ENCODE measurements around the gene DHRS1.

The DHRS1 gene

DNA sequence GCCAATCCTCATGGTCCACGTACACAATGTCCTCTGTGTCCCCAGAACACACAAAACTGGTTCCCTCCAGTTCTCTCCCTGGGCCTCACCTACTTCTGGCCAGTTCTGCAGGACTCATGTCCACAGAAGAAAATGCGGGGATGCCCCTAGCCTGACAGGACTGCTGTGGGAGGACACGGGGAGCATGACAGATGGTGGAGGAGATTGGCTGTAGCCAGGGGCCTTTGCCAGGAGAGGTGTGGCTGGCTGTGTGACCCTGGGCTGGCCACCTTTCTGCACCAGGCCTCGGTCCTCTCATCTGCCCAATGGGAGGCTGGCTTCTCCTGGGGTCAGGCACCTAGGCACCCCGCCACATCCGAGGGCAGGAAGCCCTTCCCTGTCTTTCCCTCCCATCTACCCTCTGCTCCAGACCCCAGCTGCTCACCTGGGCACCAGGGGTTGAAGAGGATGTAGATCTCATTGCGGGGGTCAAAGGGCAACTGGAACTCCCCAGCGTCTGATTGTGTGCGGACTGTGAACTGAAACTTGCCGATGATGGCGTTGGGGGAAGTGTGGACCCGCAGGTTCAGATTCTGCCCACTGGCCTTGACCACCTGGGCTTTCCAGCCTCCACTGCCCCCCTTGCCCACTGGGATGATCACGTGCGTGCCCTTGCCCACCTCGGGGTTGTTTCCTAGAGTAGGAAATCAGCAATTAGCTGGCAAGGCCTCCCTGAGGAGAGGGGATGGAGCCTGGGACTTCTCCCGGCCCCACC, 39.4 kb downstream of the DHRS1 start:
- H3K4me3 ChIP-seq (ENCODE audit: low read depth, low read length) = no peak overlapping the region
- no peak for DNase-seq (ENCODE audit: low read depth)
- TF ChIP-seq, protein P1, sequence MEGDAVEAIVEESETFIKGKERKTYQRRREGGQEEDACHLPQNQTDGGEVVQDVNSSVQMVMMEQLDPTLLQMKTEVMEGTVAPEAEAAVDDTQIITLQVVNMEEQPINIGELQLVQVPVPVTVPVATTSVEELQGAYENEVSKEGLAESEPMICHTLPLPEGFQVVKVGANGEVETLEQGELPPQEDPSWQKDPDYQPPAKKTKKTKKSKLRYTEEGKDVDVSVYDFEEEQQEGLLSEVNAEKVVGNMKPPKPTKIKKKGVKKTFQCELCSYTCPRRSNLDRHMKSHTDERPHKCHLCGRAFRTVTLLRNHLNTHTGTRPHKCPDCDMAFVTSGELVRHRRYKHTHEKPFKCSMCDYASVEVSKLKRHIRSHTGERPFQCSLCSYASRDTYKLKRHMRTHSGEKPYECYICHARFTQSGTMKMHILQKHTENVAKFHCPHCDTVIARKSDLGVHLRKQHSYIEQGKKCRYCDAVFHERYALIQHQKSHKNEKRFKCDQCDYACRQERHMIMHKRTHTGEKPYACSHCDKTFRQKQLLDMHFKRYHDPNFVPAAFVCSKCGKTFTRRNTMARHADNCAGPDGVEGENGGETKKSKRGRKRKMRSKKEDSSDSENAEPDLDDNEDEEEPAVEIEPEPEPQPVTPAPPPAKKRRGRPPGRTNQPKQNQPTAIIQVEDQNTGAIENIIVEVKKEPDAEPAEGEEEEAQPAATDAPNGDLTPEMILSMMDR (IDR thresholded peaks at IDR 0.05; ENCODE audit: low read depth, low read length) = no peak
- TF ChIP-seq, protein P2, sequence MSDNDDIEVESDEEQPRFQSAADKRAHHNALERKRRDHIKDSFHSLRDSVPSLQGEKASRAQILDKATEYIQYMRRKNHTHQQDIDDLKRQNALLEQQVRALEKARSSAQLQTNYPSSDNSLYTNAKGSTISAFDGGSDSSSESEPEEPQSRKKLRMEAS (IDR thresholded peaks at IDR 0.05; ENCODE audit: low read depth, low read length) = no peak
- TF ChIP-seq POLR2A (IDR thresholded peaks at IDR 0.05; ENCODE audit: extremely low read depth, insufficient read length) (no peak), MYC (IDR thresholded peaks at IDR 0.05; ENCODE audit: low read depth, low read length) (no peak)

DNA sequence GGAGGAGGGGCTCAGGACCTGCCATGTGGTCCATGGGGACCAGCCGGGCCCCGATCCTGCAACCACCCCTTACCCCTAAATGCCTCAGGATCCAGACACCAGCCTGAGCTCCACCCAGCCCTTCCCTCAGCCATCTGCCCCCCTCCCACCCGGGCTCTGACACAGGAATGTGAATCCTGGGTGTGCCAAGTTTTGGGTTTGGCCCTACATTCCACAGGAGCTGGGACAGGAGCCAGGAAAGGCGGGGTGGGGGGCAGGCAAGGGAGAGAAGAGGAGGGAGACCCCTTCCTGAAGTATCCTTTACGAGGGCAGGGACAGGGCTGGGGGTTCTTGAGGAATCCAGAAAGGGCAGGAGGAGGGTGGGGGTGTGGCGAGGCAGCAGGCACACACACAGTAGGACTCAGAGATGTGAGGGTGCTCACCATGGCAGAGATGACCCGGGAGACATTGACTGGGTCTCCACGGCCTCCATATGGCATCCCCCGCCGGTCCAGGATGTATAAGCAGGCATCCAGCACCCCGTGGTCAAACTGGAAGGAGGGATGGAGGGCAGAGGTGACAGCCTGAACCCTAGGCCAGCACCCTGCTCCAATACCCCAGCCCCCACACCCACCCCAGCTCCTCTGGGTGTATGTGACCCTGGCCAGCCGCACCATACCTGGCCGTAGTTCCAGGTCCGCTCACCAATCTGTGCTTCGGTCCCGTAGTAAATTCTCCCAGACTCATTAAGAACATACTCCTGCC, 40.1 kb downstream of the DHRS1 start:
- DNase-seq (ENCODE audit: low read depth) = no peak
- TF ChIP-seq, protein P2 (IDR thresholded peaks at IDR 0.05; ENCODE audit: low read depth, low read length) = no peak
- TF ChIP-seq POLR2A (IDR thresholded peaks at IDR 0.05; ENCODE audit: extremely low read depth, insufficient read length) (no peak), MYC (IDR thresholded peaks at IDR 0.05; ENCODE audit: low read depth, low read length) (no peak)
- TF ChIP-seq, protein P1 (IDR thresholded peaks at IDR 0.05; ENCODE audit: low read depth, low read length) = no peak
- H3K4me3 ChIP-seq (ENCODE audit: low read depth, low read length) = no peak overlapping the region

DNA sequence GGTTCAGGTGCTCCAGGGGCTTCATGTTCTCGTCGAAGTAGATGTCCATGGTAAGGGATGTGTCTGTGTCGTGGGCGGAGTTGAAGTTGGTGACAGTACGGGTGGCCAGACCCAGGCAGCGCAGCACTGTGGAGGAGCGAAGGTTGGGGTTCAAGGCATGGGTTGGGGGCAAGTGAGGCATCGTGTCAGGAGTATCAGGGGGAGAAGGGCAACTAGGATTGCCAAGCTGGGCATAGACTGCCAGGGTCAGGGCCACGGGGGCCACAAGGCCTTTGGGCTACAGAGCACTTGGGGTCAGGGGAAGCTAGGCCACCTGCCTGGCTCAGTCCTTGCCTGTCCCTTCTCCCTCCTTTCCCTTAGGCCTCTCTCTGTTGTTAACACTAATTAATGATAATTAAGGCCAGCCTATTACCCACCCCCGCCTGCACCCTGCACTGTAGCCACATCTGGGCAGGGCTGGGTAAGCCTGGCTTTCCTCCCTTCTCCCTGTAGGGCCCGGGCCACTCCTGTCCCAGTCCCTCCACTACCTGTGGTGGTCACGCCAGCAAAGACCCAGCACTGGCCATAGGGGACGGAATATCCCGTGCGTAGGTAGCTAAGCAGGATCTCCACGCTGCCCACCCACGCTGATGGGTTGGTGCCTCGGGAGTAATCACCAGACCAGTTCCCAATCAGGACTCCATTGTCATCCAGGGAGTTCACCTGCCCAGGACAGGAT, 40.9 kb downstream of the DHRS1 start:
- H3K4me3 ChIP-seq (ENCODE audit: low read depth, low read length) = no peak overlapping the region
- DNase-seq (ENCODE audit: low read depth) = no peak
- TF ChIP-seq, protein P1 (IDR thresholded peaks at IDR 0.05; ENCODE audit: low read depth, low read length) = no peak
- TF ChIP-seq MYC (IDR thresholded peaks at IDR 0.05; ENCODE audit: low read depth, low read length) = no peak
- TF ChIP-seq, protein P2 (IDR thresholded peaks at IDR 0.05; ENCODE audit: low read depth, low read length) = no peak
- no peak for TF ChIP-seq POLR2A (IDR thresholded peaks at IDR 0.05; ENCODE audit: extremely low read depth, insufficient read length)

DNA sequence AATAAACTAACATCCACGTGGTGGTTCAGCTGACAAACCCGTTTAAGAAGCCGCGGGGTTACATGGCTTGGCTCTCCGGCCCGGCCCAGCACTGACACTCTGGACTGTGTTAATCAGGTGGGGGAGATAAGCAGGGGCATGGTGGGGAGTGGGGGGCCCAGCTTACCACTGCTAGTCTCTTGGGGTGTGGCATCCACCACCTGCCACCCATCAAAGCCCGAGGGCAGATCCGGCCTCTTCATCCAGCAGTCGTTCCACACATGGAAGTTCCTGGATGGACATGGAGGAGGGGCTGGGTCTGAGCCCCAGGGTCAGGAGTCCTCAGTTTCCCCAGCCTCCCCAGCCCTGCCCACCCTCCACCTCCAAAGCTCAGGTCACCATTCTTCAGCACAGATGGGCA, 41.5 kb downstream of the DHRS1 start:
- H3K4me3 ChIP-seq (ENCODE audit: low read depth, low read length) = no peak overlapping the region
- no peak for TF ChIP-seq MYC (IDR thresholded peaks at IDR 0.05; ENCODE audit: low read depth, low read length)
- TF ChIP-seq, protein P1 (IDR thresholded peaks at IDR 0.05; ENCODE audit: low read depth, low read length) = no peak
- TF ChIP-seq, protein P2 (IDR thresholded peaks at IDR 0.05; ENCODE audit: low read depth, low read length) = no peak
- no peak for TF ChIP-seq POLR2A (IDR thresholded peaks at IDR 0.05; ENCODE audit: extremely low read depth, insufficient read length)
- DNase-seq (ENCODE audit: low read depth) = no peak

DNA sequence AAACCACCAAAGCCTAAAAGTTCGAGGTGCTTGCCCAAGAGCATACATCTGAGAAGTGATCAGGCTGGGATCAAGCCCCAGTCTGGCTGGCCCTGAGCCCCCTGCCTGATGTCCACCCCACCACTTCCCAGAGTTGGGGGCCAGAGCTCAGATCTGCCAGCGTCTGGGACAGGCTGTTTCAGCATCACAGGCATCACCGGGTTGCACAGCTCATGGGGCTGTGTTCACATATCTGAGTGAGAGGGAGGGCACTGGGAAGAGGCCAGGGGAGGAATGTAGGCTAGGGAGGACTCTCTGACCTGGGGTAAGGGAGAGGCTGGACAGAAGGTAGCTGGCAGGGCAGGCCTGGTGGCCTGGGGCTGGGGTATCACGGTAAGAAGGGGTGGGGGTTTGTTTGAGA, 42.6 kb downstream of the DHRS1 start:
- H3K4me3 ChIP-seq (ENCODE audit: low read depth, low read length) = no peak overlapping the region
- TF ChIP-seq MYC (IDR thresholded peaks at IDR 0.05; ENCODE audit: low read depth, low read length) = no peak
- TF ChIP-seq POLR2A (IDR thresholded peaks at IDR 0.05; ENCODE audit: extremely low read depth, insufficient read length) = no peak
- TF ChIP-seq, protein P2 (IDR thresholded peaks at IDR 0.05; ENCODE audit: low read depth, low read length) = no peak
- TF ChIP-seq, protein P1 (IDR thresholded peaks at IDR 0.05; ENCODE audit: low read depth, low read length) = no peak
- no peak for DNase-seq (ENCODE audit: low read depth)
